COLO668 (cell line): Measurements from ENCODE around the gene R3HDM1.
"Not testable (repeated sequence)": the region's sequence is repeated elsewhere in the genome, so short reads cannot be mapped to it uniquely, and the experiment has no call there.

Source experiments
- DNase-seq: peaks from one replicate; lab custom pipeline; 2025; ENCODE audit not compliant: unreplicated experiment; lab: John Stamatoyannopoulos, UW

Gene R3HDM1

GRCh38 chr2:135570884-135571283 is 39.6 kb downstream of the R3HDM1 start:
- DNase-seq, result no peak

- DNase-seq, result no peak
These were observed 42.3 kb downstream of the R3HDM1 start for GRCh38 chr2:135573620-135574019.

GRCh38 chr2:135581282-135581681 is 50.0 kb downstream of the R3HDM1 start:
- DNase-seq, result no peak

GRCh38 chr2:135582383-135582782 is 51.1 kb downstream of the R3HDM1 start:
- DNase-seq, result no peak

GRCh38 chr2:135585586-135585985 is 54.3 kb downstream of the R3HDM1 start:
- DNase-seq, result no peak

- peak; percentile 3 for DNase-seq
These were observed 54.9 kb downstream of the R3HDM1 start for GRCh38 chr2:135586148-135586547.

GRCh38 chr2:135587958-135588357 is 56.7 kb downstream of the R3HDM1 start:
- no peak for DNase-seq

- DNase-seq, result no peak
These were observed 59.5 kb downstream of the R3HDM1 start for GRCh38 chr2:135590619-135591260.

- DNase-seq, result no peak
These were observed 69.6 kb downstream of the R3HDM1 start for GRCh38 chr2:135600915-135601314.

- DNase-seq, result no peak
These were observed 72.3 kb downstream of the R3HDM1 start for GRCh38 chr2:135603543-135603942.

- DNase-seq, result no peak
These were observed 76.3 kb downstream of the R3HDM1 start for GRCh38 chr2:135607561-135607960.

- DNase-seq, result no peak
These were observed 81.0 kb downstream of the R3HDM1 start for GRCh38 chr2:135612319-135612718.

- no peak for DNase-seq
These were observed 84.1 kb downstream of the R3HDM1 start for GRCh38 chr2:135615404-135615803.

GRCh38 chr2:135617501-135618015 is 86.3 kb downstream of the R3HDM1 start:
- no peak for DNase-seq

- DNase-seq, result no peak
These were observed 88.9 kb downstream of the R3HDM1 start for GRCh38 chr2:135620198-135620597.

GRCh38 chr2:135629520-135629919 is 98.2 kb downstream of the R3HDM1 start:
- DNase-seq, result no peak

- not testable (repeated sequence) for DNase-seq
These were observed 98.8 kb downstream of the R3HDM1 start for GRCh38 chr2:135630034-135630433.

GRCh38 chr2:135630488-135630887 is 99.2 kb downstream of the R3HDM1 start:
- DNase-seq, result no peak

- no peak for DNase-seq
These were observed 102.3 kb downstream of the R3HDM1 start for GRCh38 chr2:135633582-135633981.

GRCh38 chr2:135635212-135635835 is 104.0 kb downstream of the R3HDM1 start:
- DNase-seq, result no peak

GRCh38 chr2:135636982-135637381 is 105.7 kb downstream of the R3HDM1 start:
- no peak for DNase-seq

GRCh38 chr2:135637456-135638087 is 106.3 kb downstream of the R3HDM1 start:
- no peak for DNase-seq
